HCT116 (cell line): Measurements from ENCODE around the gene MROH7. TPM values are rescaled to one million over a fixed set of nuclear protein-coding genes. Genes with fewer than 3 reads are reported as not detected.

Source experiments
- ATAC-seq: fragments of 200-7000 bp; cut with Tn5 transposase; 2 replicates; pipeline ENCODE4 v1.9.1; 2020; ENCODE audit warnings: mild to moderate bottlenecking, moderate library complexity
- BruUV-seq: library from RNA; stranded (reverse); fragments of 400-500 nt; replicated peaks from 2 replicates; lab custom pipeline; 2021; lab: Mats Ljungman, UMichigan
- CTCF ChIA-PET: fragments of 300-600 bp; sonication (Branson Sonifier 250); formaldehyde crosslinking; loops from one replicate; lab custom pipeline; 2021; ENCODE audit warnings: antibody characterized with exemption; lab: Charles Lee
- POLR2A ChIA-PET: fragments of 300-600, 350-600 bp; sonication (Branson Sonifier 250); formaldehyde crosslinking; loops from one replicate; lab custom pipeline; 2021; ENCODE audit warnings: antibody characterized with exemption; lab: Charles Lee
- RAD21 ChIA-PET, 2 experiments: fragments of 300-600 bp; sonication (Branson Sonifier 250); formaldehyde crosslinking; loops; one replicate each; lab custom pipeline; 2023; ENCODE audit warnings: low total read pairs in 2 of 2; ENCODE audit not compliant: uncharacterized antibody in 2 of 2, unreplicated experiment in 2 of 2, low non-redundant PET in 1 of 2; lab: Charles Lee
- DNase-seq: peaks from one replicate; pipeline ENCODE4 v3.0.0-alpha.2; 2010; ENCODE audit warnings: low read depth, low spot score
- H2AFZ ChIP-seq: fragments of 200-600 bp; shearing (Covaris generic), sonication (generic); 2 replicates; pipeline ENCODE4 v1.6.1; 2017; ENCODE audit warnings: low read depth, mixed run types, mixed read lengths, antibody characterized with exemption, low read length; ENCODE audit not compliant: poor library complexity, severe bottlenecking
- H3K27ac ChIP-seq: 2 replicates; pipeline ENCODE4 v1.5.1; 2012; ENCODE audit warnings: low read depth, low read length
- H3K27me3 ChIP-seq: fragments of 200-600 bp; sonication (generic); 2 replicates; pipeline ENCODE4 v1.6.1; 2016; ENCODE audit warnings: mixed run types, low read length, mixed read lengths; ENCODE audit not compliant: insufficient read depth
- H3K36me3 ChIP-seq, 2 experiments: fragments of 200-500 bp in 1 of 2; fragments of 200-600 bp in 1 of 2; sonication (Bioruptor generic) in 1 of 2; sonication (generic) in 1 of 2; 2 replicates each; pipeline versions ENCODE4 v1.5.1 to v1.6.1; 2014 to 2016; ENCODE audit warnings: low read length in 2 of 2, inconsistent platforms in 1 of 2, mixed read lengths in 1 of 2, mixed run types in 1 of 2; ENCODE audit not compliant: insufficient read depth in 2 of 2, control insufficient read depth in 1 of 2
- H3K4me1 ChIP-seq, 2 experiments: fragments of 200-600 bp in 1 of 2; sonication (generic) in 1 of 2; 2 replicates each; pipeline versions ENCODE4 v1.5.1 to v1.6.1; 2012 to 2017; ENCODE audit warnings: low read length in 2 of 2, inconsistent platforms in 1 of 2, mild to moderate bottlenecking in 1 of 2, mixed read lengths in 1 of 2, mixed run types in 1 of 2, moderate library complexity in 1 of 2; ENCODE audit not compliant: insufficient read depth in 2 of 2, control insufficient read depth in 1 of 2
- H3K4me2 ChIP-seq: fragments of 200-600 bp; sonication (generic); 2 replicates; pipeline ENCODE4 v1.6.1; 2017; ENCODE audit warnings: mixed run types, low read length, mixed read lengths
- H3K4me3 ChIP-seq, 2 experiments: fragments of 200-600 bp in 1 of 2; sonication (generic) in 1 of 2; replicated peaks in 1 of 2; 2 replicates each; pipeline ENCODE4 v1.5.1; 2011 to 2016; ENCODE audit warnings: low read length in 2 of 2, control low read depth in 1 of 2, low read depth in 1 of 2, mild to moderate bottlenecking in 1 of 2, mixed read lengths in 1 of 2, mixed run types in 1 of 2
- H3K79me2 ChIP-seq: fragments of 200-600 bp; sonication (generic); 2 replicates; pipeline ENCODE4 v1.6.1; 2017; ENCODE audit warnings: mild to moderate bottlenecking, mixed run types, low read length, moderate library complexity, mixed read lengths; ENCODE audit not compliant: insufficient read depth
- H3K9ac ChIP-seq: fragments of 200-600 bp; sonication (generic); 2 replicates; pipeline ENCODE4 v1.6.1; 2016; ENCODE audit warnings: low read length, mixed read lengths
- H3K9me2 ChIP-seq: fragments of 200-600 bp; sonication (generic), shearing (Covaris generic); 2 replicates; pipeline ENCODE4 v1.6.1; 2017; ENCODE audit warnings: mixed run types, mild to moderate bottlenecking, moderate library complexity; ENCODE audit not compliant: insufficient read depth
- H3K9me3 ChIP-seq, 2 experiments: fragments of 200-500 bp in 1 of 2; fragments of 200-600 bp in 1 of 2; sonication (Bioruptor generic) in 1 of 2; sonication (generic) in 1 of 2; 2 replicates each; pipeline ENCODE4 v1.6.1; 2014 to 2017; ENCODE audit warnings: low read length in 2 of 2, mixed read lengths in 2 of 2, inconsistent platforms in 1 of 2, low read depth in 1 of 2, mild to moderate bottlenecking in 1 of 2, mixed run types in 1 of 2, moderate library complexity in 1 of 2; ENCODE audit not compliant: control insufficient read depth in 1 of 2, insufficient read depth in 1 of 2
- H4K20me1 ChIP-seq: fragments of 200-600 bp; sonication (generic), shearing (Covaris generic); 2 replicates; pipeline ENCODE4 v1.6.1; 2017; ENCODE audit warnings: mixed run types, mild to moderate bottlenecking, moderate library complexity; ENCODE audit not compliant: insufficient read depth
- CBX3 ChIP-seq: IDR thresholded peaks from 2 replicates; pipeline ENCODE4 v1.6.1; 2012; ENCODE audit warnings: low read depth
- CEBPB ChIP-seq: IDR thresholded peaks from 2 replicates; pipeline ENCODE4 v1.6.1; 2012; ENCODE audit warnings: low read depth
- ELF1 ChIP-seq: IDR thresholded peaks from 2 replicates; pipeline ENCODE4 v1.6.1; 2012; ENCODE audit warnings: low read depth, borderline replicate concordance
- FOSL1 ChIP-seq: IDR thresholded peaks from 2 replicates; pipeline ENCODE4 v1.6.1; 2012; ENCODE audit warnings: low read depth
- JUND ChIP-seq: IDR thresholded peaks from 2 replicates; pipeline ENCODE4 v1.6.1; 2012
- POLR2A ChIP-seq: IDR thresholded peaks from 2 replicates; pipeline ENCODE4 v1.7.0; 2011; ENCODE audit warnings: borderline replicate concordance; ENCODE audit not compliant: insufficient read depth, insufficient read length; ENCODE audit errors: extremely low read depth
- POLR2AphosphoS5 ChIP-seq: IDR thresholded peaks from 2 replicates; pipeline ENCODE4 v1.6.1; 2011; ENCODE audit warnings: mild to moderate bottlenecking, low read depth, low read length, moderate library complexity
- RAD21 ChIP-seq: IDR thresholded peaks from 2 replicates; pipeline ENCODE4 v1.6.1; 2012; ENCODE audit warnings: low read depth, mild to moderate bottlenecking
- SP1 ChIP-seq: IDR thresholded peaks from 2 replicates; pipeline ENCODE4 v1.6.1; 2012; ENCODE audit warnings: low read depth
- SRF ChIP-seq: IDR thresholded peaks from 2 replicates; pipeline ENCODE4 v1.6.1; 2012; ENCODE audit warnings: low read depth
- TCF7L2 ChIP-seq: IDR thresholded peaks from 2 replicates; pipeline ENCODE4 v1.7.0; 2011; ENCODE audit warnings: borderline replicate concordance, inconsistent platforms; ENCODE audit not compliant: insufficient read depth, insufficient read length; ENCODE audit errors: extremely low read depth
- YY1 ChIP-seq: IDR thresholded peaks from 2 replicates; pipeline ENCODE4 v1.6.1; 2011; ENCODE audit warnings: low read length, low read depth, moderate library complexity, mild to moderate bottlenecking; ENCODE audit not compliant: insufficient replicate concordance; ENCODE audit errors: extremely low read depth
- ZFX ChIP-seq: fragments of 450-650 bp; IDR thresholded peaks from 2 replicates; pipeline ENCODE4 v1.6.1; 2017
- ZNF274 ChIP-seq: fragments of 200-500 bp; sonication (Bioruptor generic); IDR thresholded peaks from 2 replicates; pipeline ENCODE4 v1.6.1; 2014; ENCODE audit warnings: mild to moderate bottlenecking, low read depth, low read length, inconsistent platforms
- intact Hi-C: fragments of 100-400 bp; cut with micrococcal nuclease; formaldehyde crosslinking; loops from 2 replicates; pipeline ENCODE4 v1.10.0; 2022
- total RNA-seq: library from RNA; stranded (reverse); gene quantifications from one replicate; pipeline ENCODE4 v1.2.1, GENCODE V29; 2021; ENCODE audit not compliant: unreplicated experiment
- TF ChIP-seq, protein P1 (sequence below): IDR thresholded peaks from 2 replicates; pipeline ENCODE4 v1.6.1; 2012
- TF ChIP-seq, protein P2 (sequence below): IDR thresholded peaks from 2 replicates; pipeline ENCODE4 v1.6.1; 2011; ENCODE audit warnings: mild to moderate bottlenecking, low read length, moderate library complexity; ENCODE audit not compliant: insufficient replicate concordance; ENCODE audit errors: extremely low read depth
- TF ChIP-seq, protein P3 (sequence below), 3 experiments: fragments of 200-600 bp in 1 of 3; sonication (generic) in 1 of 3; IDR thresholded peaks in 2 of 3; conservative IDR thresholded peaks in 1 of 3; 2 replicates each; pipeline ENCODE4 v1.5.1; 2012 to 2017; ENCODE audit warnings: low read depth in 2 of 3, low read length in 2 of 3, antibody characterized with exemption in 1 of 3, borderline replicate concordance in 1 of 3, control low read depth in 1 of 3, mild to moderate bottlenecking in 1 of 3, mixed read lengths in 1 of 3, mixed run types in 1 of 3, moderate library complexity in 1 of 3; ENCODE audit not compliant: insufficient read depth in 1 of 3

Gene MROH7
- total RNA-seq, 1 experiment from 2014 or later, result 1.1 TPM

DNA sequence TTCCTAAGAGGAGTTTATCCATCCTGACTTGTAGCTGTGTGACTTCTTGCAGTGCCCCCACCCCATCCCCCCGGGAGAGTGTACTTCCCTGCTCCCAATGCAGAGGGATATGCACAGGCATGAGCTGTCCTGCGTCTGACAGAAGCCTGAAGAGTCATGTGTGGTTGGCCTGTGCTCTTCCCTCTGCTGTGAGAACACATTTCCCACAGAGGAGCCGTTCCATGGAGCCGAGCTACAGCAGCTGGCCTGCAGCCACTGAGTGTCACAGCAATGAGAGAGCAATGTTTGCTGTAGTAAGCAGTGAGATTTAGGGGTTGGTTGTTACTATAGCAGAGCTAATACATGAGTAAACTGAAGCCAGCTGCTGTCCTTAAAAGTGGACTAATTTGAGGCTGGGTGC is 100.7 kb downstream of the MROH7 start:
- H3K4me3 ChIP-seq, result no peak overlapping the region
- no peak for TF ChIP-seq RAD21
- TF ChIP-seq CBX3, result no peak
- no peak for TF ChIP-seq POLR2AphosphoS5
- no peak for TF ChIP-seq JUND
- TF ChIP-seq, protein P1, sequence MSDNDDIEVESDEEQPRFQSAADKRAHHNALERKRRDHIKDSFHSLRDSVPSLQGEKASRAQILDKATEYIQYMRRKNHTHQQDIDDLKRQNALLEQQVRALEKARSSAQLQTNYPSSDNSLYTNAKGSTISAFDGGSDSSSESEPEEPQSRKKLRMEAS, result no peak
- TF ChIP-seq ELF1, result no peak
- no peak for TF ChIP-seq POLR2A
- no peak for TF ChIP-seq SRF
- no peak for TF ChIP-seq ZNF274
- no peak for TF ChIP-seq FOSL1
- no peak for TF ChIP-seq TCF7L2
- no peak for TF ChIP-seq CEBPB
- TF ChIP-seq ZFX, result no peak
- TF ChIP-seq YY1, result no peak
- TF ChIP-seq SP1, result no peak
- TF ChIP-seq, protein P2, sequence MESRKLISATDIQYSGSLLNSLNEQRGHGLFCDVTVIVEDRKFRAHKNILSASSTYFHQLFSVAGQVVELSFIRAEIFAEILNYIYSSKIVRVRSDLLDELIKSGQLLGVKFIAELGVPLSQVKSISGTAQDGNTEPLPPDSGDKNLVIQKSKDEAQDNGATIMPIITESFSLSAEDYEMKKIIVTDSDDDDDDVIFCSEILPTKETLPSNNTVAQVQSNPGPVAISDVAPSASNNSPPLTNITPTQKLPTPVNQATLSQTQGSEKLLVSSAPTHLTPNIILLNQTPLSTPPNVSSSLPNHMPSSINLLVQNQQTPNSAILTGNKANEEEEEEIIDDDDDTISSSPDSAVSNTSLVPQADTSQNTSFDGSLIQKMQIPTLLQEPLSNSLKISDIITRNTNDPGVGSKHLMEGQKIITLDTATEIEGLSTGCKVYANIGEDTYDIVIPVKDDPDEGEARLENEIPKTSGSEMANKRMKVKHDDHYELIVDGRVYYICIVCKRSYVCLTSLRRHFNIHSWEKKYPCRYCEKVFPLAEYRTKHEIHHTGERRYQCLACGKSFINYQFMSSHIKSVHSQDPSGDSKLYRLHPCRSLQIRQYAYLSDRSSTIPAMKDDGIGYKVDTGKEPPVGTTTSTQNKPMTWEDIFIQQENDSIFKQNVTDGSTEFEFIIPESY, result no peak
- TF ChIP-seq, protein P3, sequence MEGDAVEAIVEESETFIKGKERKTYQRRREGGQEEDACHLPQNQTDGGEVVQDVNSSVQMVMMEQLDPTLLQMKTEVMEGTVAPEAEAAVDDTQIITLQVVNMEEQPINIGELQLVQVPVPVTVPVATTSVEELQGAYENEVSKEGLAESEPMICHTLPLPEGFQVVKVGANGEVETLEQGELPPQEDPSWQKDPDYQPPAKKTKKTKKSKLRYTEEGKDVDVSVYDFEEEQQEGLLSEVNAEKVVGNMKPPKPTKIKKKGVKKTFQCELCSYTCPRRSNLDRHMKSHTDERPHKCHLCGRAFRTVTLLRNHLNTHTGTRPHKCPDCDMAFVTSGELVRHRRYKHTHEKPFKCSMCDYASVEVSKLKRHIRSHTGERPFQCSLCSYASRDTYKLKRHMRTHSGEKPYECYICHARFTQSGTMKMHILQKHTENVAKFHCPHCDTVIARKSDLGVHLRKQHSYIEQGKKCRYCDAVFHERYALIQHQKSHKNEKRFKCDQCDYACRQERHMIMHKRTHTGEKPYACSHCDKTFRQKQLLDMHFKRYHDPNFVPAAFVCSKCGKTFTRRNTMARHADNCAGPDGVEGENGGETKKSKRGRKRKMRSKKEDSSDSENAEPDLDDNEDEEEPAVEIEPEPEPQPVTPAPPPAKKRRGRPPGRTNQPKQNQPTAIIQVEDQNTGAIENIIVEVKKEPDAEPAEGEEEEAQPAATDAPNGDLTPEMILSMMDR (IDR thresholded peaks at IDR 0.05 in 2 of 3, conservative IDR thresholded peaks at IDR 0.05 in 1 of 3; ENCODE audit: borderline replicate concordance in 1 of 3, insufficient read depth in 1 of 3, low read depth in 2 of 3, low read length in 2 of 3), result no peak
- TF ChIP-seq, all 23 proteins: peak for 0
- intact Hi-C loops, result no loop called here
- no peak for DNase-seq
- Histone ChIP-seq H3K4me1 (no peaks in the 10 kb centered on the region), H3K79me2 (no peaks in the 10 kb centered on the region), H3K27ac (no peak overlapping the region), H3K4me2 (no peak overlapping the region), H4K20me1 (no peaks in the 10 kb centered on the region), H3K9me2 (no peaks in the 10 kb centered on the region), H3K27me3 (no peaks in the 10 kb centered on the region), H3K36me3 (peaks cover 27 to 37% of the 10 kb centered on the region in 2 experiments; a peak in 3 of 4 replicates), H2AFZ (no peak overlapping the region), H3K9ac (no peak overlapping the region), H3K9me3 (no peaks in the 10 kb centered on the region)
- RAD21 ChIA-PET, result no interaction called here
- ATAC-seq, result no peak
- CTCF ChIA-PET, result no interaction called here
- POLR2A ChIA-PET, result no interaction called here
- no TSS peak for BruUV-seq
